ENCODE results near the gene HERPUD1. TPM values are rescaled to one million over a fixed set of nuclear protein-coding genes. Genes with fewer than 3 reads are reported as not detected.

HERPUD1 gene
- polyA plus RNA-seq, 2 of the 4 experiments (the other 2 are of a cell fraction): 65.8 to 140 TPM

GRCh38 chr16:56909527-56909979 is 22.4 kb upstream of the HERPUD1 start:
- no peak for TF ChIP-seq ZFP36 (IDR thresholded peaks at IDR 0.05; ENCODE audit: borderline replicate concordance, partially characterized antibody)
- no peak for TF ChIP-seq RFX5 (IDR thresholded peaks at IDR 0.05)
- TF ChIP-seq BCL3 (IDR thresholded peaks at IDR 0.05): no peak
- TF ChIP-seq MAFK (IDR thresholded peaks at IDR 0.05; ENCODE audit: partially characterized antibody): no peak
- no peak for TF ChIP-seq CTCF (IDR thresholded peaks at IDR 0.05)
- TF ChIP-seq ZNF302 (CRISPR knock-in tag; IDR thresholded peaks at IDR 0.05): no peak
- TF ChIP-seq EHF (CRISPR knock-in tag; IDR thresholded peaks at IDR 0.05): no peak
- no peak for TF ChIP-seq HEYL (CRISPR knock-in tag; IDR thresholded peaks at IDR 0.05)
- no peak for TF ChIP-seq ESRRA (IDR thresholded peaks at IDR 0.05; ENCODE audit: borderline replicate concordance, low read length)
- no peak for TF ChIP-seq RNF2 (IDR thresholded peaks at IDR 0.05; ENCODE audit: borderline replicate concordance, low read depth)
- no peak for TF ChIP-seq REST (IDR thresholded peaks at IDR 0.05)
- TF ChIP-seq ZSCAN20 (CRISPR knock-in tag; IDR thresholded peaks at IDR 0.05): no peak
- no peak for TF ChIP-seq NFE2L2 (conservative IDR thresholded peaks at IDR 0.05; ENCODE audit: low read length)
- no peak overlapping the region for H3K4me3 ChIP-seq
- ATAC-seq: no peak
- 69% methylated on average over 7 of the region's 7 CpGs for WGBS (ENCODE audit: missing lambda C conversion rate)
- H3K27ac ChIP-seq: no peak overlapping the region
- no peaks in the 10 kb centered on the region for H3K4me1 ChIP-seq
- DNase-seq (ENCODE audit: low read depth in 1 of 2, low spot score in 1 of 2): no peak
- ChIA-PET POLR2A (no interaction called here), CTCF (interaction anchor here (0.7 to 1.4 kb wide), 3 partner anchors 21 to 117 kb away, joined by 3 read pairs; no protein-coding TSS in a partner anchor)
- H3K4me2 ChIP-seq: no peak overlapping the region
- no peak for FAIRE-seq
- no peaks in the 10 kb centered on the region for H3K9me3 ChIP-seq

- H3K4me3 ChIP-seq: no peak overlapping the region
- H3K4me2 ChIP-seq: no peak overlapping the region
- H3K27ac ChIP-seq: no peak overlapping the region
- no peaks in the 10 kb centered on the region for H3K9me3 ChIP-seq
- DNase-seq (ENCODE audit: low read depth in 1 of 2, low spot score in 1 of 2): no peak
- ChIA-PET CTCF (interaction anchor here (0.8 to 2.3 kb wide), 5 partner anchors 16 to 117 kb away, joined by 3 to 11 read pairs (median 3); no protein-coding TSS in a partner anchor), POLR2A (interaction anchor here (1.6 kb wide), 1 partner anchor 21 kb away, joined by 3 read pairs; no protein-coding TSS in a partner anchor)
- TF ChIP-seq RNF2 (IDR thresholded peaks at IDR 0.05; ENCODE audit: borderline replicate concordance, low read depth): no peak
- no peak for TF ChIP-seq NR3C1 (IDR thresholded peaks at IDR 0.05)
- no peak for TF ChIP-seq GATA3 (IDR thresholded peaks at IDR 0.05; ENCODE audit: borderline replicate concordance)
- TF ChIP-seq TFCP2L1 (CRISPR knock-in tag; IDR thresholded peaks at IDR 0.05): no peak
- no peak for TF ChIP-seq REST (IDR thresholded peaks at IDR 0.05)
- TF ChIP-seq HOXB13 (CRISPR knock-in tag; IDR thresholded peaks at IDR 0.05; ENCODE audit: low read depth): no peak
- TF ChIP-seq ZC3H11A (IDR thresholded peaks at IDR 0.05): no peak
- TF ChIP-seq POLR2AphosphoS2 (conservative IDR thresholded peaks at IDR 0.05; ENCODE audit: low read length): no peak
- no peak for FAIRE-seq
- 84% methylated on average over 5 of the region's 5 CpGs for WGBS (ENCODE audit: missing lambda C conversion rate)
- no peaks in the 10 kb centered on the region for H3K4me1 ChIP-seq
- no peak for ATAC-seq
These were observed 21.8 kb upstream of the HERPUD1 start for GRCh38 chr16:56910112-56910511.
